HepG2 (cell line): ENCODE measurements around the gene HDAC5. TPM values are rescaled to one million over a fixed set of nuclear protein-coding genes. Genes with fewer than 3 reads are reported as not detected.

Experiments used
- AHR ChIP-seq: IDR thresholded peaks from 2 replicates; pipeline ENCODE4 v1.6.1; 2018; ENCODE audit warnings: missing genetic modification reagents, missing compliant biosample characterization
- AKNA ChIP-seq: sonication (generic); formaldehyde crosslinking; IDR thresholded peaks from 2 replicates; pipeline ENCODE4 v1.4.0; 2020; ENCODE audit warnings: missing genetic modification reagents, borderline replicate concordance
- ATRX ChIP-seq: sonication (generic); formaldehyde crosslinking; IDR thresholded peaks from 2 replicates; pipeline ENCODE4 v1.4.0; 2020; ENCODE audit warnings: missing genetic modification reagents, borderline replicate concordance
- CBX1 ChIP-seq: IDR thresholded peaks from one replicate; pipeline ENCODE4 v1.6.1; 2016; ENCODE audit warnings: antibody characterized with exemption, low read depth
- EEA1 ChIP-seq: sonication (generic); formaldehyde crosslinking; IDR thresholded peaks from 2 replicates; pipeline ENCODE4 v1.5.1; 2020; ENCODE audit warnings: mild to moderate bottlenecking, missing genetic modification reagents, borderline replicate concordance
- JUND ChIP-seq: sonication (generic); formaldehyde crosslinking; IDR thresholded peaks from 2 replicates; pipeline ENCODE4 v1.8.0; 2022; ENCODE audit warnings: mild to moderate bottlenecking, missing genetic modification reagents
- KLF15 ChIP-seq: sonication (generic); formaldehyde crosslinking; IDR thresholded peaks from 2 replicates; pipeline ENCODE4 v1.8.1; 2023; ENCODE audit warnings: borderline replicate concordance, mild to moderate bottlenecking, inconsistent platforms, missing genetic modification reagents, mixed read lengths
- KLF6 ChIP-seq: IDR thresholded peaks from 2 replicates; pipeline ENCODE4 v1.8.0; 2016; ENCODE audit warnings: missing biosample characterization, missing genetic modification reagents
- MZF1 ChIP-seq: sonication (generic); formaldehyde crosslinking; IDR thresholded peaks from 2 replicates; pipeline ENCODE4 v1.8.1; 2023; ENCODE audit warnings: mild to moderate bottlenecking, missing genetic modification reagents, borderline replicate concordance
- NCOA1 ChIP-seq: sonication (generic); formaldehyde crosslinking; IDR thresholded peaks from 2 replicates; pipeline ENCODE4 v1.9.0; 2021; ENCODE audit warnings: missing genetic modification reagents
- NKX3-1 ChIP-seq: sonication (generic); formaldehyde crosslinking; IDR thresholded peaks from 2 replicates; pipeline ENCODE4 v1.5.0; 2020; ENCODE audit warnings: missing genetic modification reagents
- NR2F2 ChIP-seq: IDR thresholded peaks from 2 replicates; pipeline ENCODE4 v1.6.1; 2012; ENCODE audit warnings: low read depth, inconsistent platforms, borderline replicate concordance
- PRMT3 ChIP-seq: sonication (generic); formaldehyde crosslinking; IDR thresholded peaks from 2 replicates; pipeline ENCODE4 v1.8.1; 2022; ENCODE audit warnings: low read depth, mild to moderate bottlenecking, moderate library complexity, missing genetic modification reagents, borderline replicate concordance
- REXO4 ChIP-seq: sonication (generic); formaldehyde crosslinking; IDR thresholded peaks from 2 replicates; pipeline ENCODE4 v1.8.0; 2022; ENCODE audit warnings: missing genetic modification reagents, mild to moderate bottlenecking, borderline replicate concordance
- SIN3B ChIP-seq: fragments of 150-350 bp; IDR thresholded peaks from 2 replicates; pipeline ENCODE4 v1.6.1; 2014; ENCODE audit warnings: low read length
- SIX4 ChIP-seq: sonication (generic); formaldehyde crosslinking; IDR thresholded peaks from 2 replicates; pipeline ENCODE4 v1.4.0; 2020; ENCODE audit warnings: missing genetic modification reagents
- STAG1 ChIP-seq: sonication (generic); formaldehyde crosslinking; IDR thresholded peaks from 2 replicates; pipeline ENCODE4 v1.4.0; 2020; ENCODE audit warnings: missing genetic modification reagents
- ZBTB8A ChIP-seq: sonication (generic); formaldehyde crosslinking; IDR thresholded peaks from 2 replicates; pipeline ENCODE4 v1.4.0; 2020; ENCODE audit warnings: mild to moderate bottlenecking, low read depth, missing genetic modification reagents, borderline replicate concordance
- ZNF782 ChIP-seq: sonication (generic); formaldehyde crosslinking; IDR thresholded peaks from 2 replicates; pipeline ENCODE4 v1.4.0; 2020; ENCODE audit warnings: missing genetic modification reagents, mild to moderate bottlenecking, borderline replicate concordance
- ZNF878 ChIP-seq: sonication (generic); formaldehyde crosslinking; IDR thresholded peaks from 2 replicates; pipeline ENCODE4 v1.8.1; 2023; ENCODE audit warnings: mild to moderate bottlenecking, missing genetic modification reagents, moderate library complexity
- polyA plus RNA-seq, 8 experiments: library from polyadenylated mRNA; depleted of rRNA in 3 of 8; stranded (reverse) in 7 of 8; unstranded in 1 of 8; fragments of >200 nt; fragmentation: Illumina TruSeq in 4 of 8; extraction: Trizol in 4 of 8; gene quantifications; 2 replicates each; pipeline versions ENCODE4 v1.2.1 to v1.2.3, GENCODE V29; 2011 to 2016; ENCODE audit warnings: low read depth in 4 of 8, missing spikeins in 1 of 8, mixed read lengths in 1 of 8; ENCODE audit not compliant: insufficient read depth in 1 of 8
- total RNA-seq, 5 experiments: library from RNA; depleted of rRNA; stranded (reverse); fragments of >200 nt; fragmentation: Illumina TruSeq; extraction: Trizol; gene quantifications; 2 replicates each; pipeline ENCODE4 v1.2.3, GENCODE V29; 2016; ENCODE audit warnings: low read depth in 1 of 5
- TF ChIP-seq, protein P1 (sequence below): IDR thresholded peaks from 2 replicates; pipeline ENCODE4 v1.6.1; 2016
- TF ChIP-seq, protein P2 (sequence below): sonication (generic); formaldehyde crosslinking; IDR thresholded peaks from 2 replicates; pipeline ENCODE4 v1.8.1; 2023; ENCODE audit warnings: mild to moderate bottlenecking, inconsistent platforms, moderate library complexity, missing genetic modification reagents, borderline replicate concordance
- TF ChIP-seq, protein P3 (sequence below): IDR thresholded peaks from 2 replicates; pipeline ENCODE4 v1.6.1; 2016; ENCODE audit warnings: low read depth

The HDAC5 gene
- total and polyA plus RNA-seq, 2 of the 13 experiments (the other 11 are each of a cell fraction or from before 2014, with no cell fraction given): 46.4 to 85.4 TPM

DNA sequence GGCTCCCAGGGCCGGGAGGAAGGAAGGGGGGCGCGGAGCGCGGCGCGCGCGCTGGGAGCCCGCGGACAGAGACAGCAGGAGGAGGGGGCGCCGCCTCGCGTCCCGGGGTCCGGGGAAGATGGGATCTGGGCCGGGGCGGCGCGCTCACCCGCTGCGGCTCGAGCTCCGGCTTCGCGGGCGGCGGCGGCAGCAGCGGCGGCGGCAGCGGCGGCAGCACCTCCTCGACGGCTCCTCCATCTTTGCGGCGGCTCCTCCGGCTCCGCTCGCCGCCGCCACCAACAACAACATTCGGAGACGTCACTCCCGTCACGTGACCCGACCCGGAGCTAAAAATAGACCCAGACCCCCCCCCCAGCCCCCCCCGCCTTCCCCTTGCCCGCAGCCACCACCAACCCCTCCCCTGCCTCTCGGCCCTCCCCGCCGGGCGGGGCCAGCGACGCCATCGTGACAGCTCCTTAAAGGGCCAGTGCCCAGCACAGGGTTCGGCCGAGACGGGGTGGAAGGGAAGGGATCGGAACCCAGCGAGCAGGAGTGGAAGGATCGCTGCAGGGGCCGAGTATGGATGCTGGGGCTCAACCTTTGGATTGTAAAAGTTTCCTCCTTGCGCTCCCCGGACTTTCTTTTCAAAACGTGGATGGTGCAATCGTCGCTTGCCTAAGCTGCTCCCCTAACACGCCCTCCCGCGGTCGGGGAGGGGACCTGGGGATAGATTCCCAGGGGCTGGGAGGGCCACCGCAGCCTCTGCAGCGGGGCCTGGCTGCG lies at the start of gene HDAC5 (continued):
- 0 out of 2 replicates have a peak, but pooled peaks have one; percentile 15 for TF ChIP-seq SIN3B
- no peak for TF ChIP-seq AKNA (CRISPR knock-in tag)
- TF ChIP-seq, protein P1, sequence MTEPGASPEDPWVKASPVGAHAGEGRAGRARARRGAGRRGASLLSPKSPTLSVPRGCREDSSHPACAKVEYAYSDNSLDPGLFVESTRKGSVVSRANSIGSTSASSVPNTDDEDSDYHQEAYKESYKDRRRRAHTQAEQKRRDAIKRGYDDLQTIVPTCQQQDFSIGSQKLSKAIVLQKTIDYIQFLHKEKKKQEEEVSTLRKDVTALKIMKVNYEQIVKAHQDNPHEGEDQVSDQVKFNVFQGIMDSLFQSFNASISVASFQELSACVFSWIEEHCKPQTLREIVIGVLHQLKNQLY (CRISPR knock-in tag): no peak
- peak; percentile 66 for TF ChIP-seq STAG1 (CRISPR knock-in tag)
- no peak; the same call in 1 of the 2 replicates for TF ChIP-seq ZNF878 (CRISPR knock-in tag)
- TF ChIP-seq CBX1: no peak
- TF ChIP-seq, protein P2, sequence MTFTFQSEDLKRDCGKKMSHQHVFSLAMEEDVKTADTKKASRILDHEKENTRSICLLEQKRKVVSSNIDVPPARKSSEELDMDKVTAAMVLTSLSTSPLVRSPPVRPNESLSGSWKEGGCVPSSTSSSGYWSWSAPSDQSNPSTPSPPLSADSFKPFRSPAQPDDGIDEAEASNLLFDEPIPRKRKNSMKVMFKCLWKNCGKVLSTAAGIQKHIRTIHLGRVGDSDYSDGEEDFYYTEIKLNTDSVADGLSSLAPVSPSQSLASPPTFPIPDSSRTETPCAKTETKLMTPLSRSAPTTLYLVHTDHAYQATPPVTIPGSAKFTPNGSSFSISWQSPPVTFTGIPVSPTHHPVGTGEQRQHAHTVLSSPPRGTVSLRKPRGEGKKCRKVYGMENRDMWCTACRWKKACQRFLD (CRISPR knock-in tag): no peak
- no peak for TF ChIP-seq ATRX (CRISPR knock-in tag)
- no peak for TF ChIP-seq NKX3-1
- TF ChIP-seq KLF6 (CRISPR knock-in tag): no peak
- TF ChIP-seq ZBTB8A: no peak
- TF ChIP-seq AHR (CRISPR knock-in tag): peak; percentile 63; the same call in 1 of the 2 replicates
- no peak for TF ChIP-seq NCOA1 (CRISPR knock-in tag)
- no peak for TF ChIP-seq SIX4 (CRISPR knock-in tag)
- TF ChIP-seq NR2F2: no peak; the same call in 1 of the 2 replicates
- peak; percentile 67; the same call in 1 of the 2 replicates for TF ChIP-seq ZNF782 (CRISPR knock-in tag)
- TF ChIP-seq JUND (CRISPR knock-in tag): no peak
- TF ChIP-seq EEA1: no peak
- TF ChIP-seq KLF15 (CRISPR knock-in tag): no peak
- TF ChIP-seq MZF1 (CRISPR knock-in tag): no peak
- TF ChIP-seq REXO4 (CRISPR knock-in tag): no peak
- no peak for TF ChIP-seq PRMT3 (CRISPR knock-in tag)
- TF ChIP-seq, protein P3, sequence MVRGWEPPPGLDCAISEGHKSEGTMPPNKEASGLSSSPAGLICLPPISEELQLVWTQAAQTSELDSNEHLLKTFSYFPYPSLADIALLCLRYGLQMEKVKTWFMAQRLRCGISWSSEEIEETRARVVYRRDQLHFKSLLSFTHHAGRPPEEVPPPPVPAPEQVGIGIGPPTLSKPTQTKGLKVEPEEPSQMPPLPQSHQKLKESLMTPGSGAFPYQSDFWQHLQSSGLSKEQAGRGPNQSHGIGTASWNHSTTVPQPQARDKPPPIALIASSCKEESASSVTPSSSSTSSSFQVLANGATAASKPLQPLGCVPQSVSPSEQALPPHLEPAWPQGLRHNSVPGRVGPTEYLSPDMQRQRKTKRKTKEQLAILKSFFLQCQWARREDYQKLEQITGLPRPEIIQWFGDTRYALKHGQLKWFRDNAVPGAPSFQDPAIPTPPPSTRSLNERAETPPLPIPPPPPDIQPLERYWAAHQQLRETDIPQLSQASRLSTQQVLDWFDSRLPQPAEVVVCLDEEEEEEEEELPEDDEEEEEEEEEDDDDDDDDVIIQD (CRISPR knock-in tag): peak; percentile 25; the same call in 1 of the 2 replicates
